H9 (cell line): ENCODE results near the gene PTRH1. TPM values are rescaled to one million over a fixed set of nuclear protein-coding genes. Genes with fewer than 3 reads are reported as not detected.
A peak's percentile ranks its signal among the peaks of the same experiment; 100 is the strongest.

Experiments
- DNase-seq: peaks from one replicate; pipeline ENCODE4 v3.0.0-alpha.2; 2017
- H2AFZ ChIP-seq: one replicate; pipeline ENCODE4 v1.6.1; 2013; ENCODE audit warnings: mild to moderate bottlenecking, low read length, control low read depth, moderate library complexity
- H2AK5ac ChIP-seq: 2 replicates; pipeline ENCODE4 v1.6.1; 2013; ENCODE audit warnings: low read length, control low read depth, mixed read lengths; ENCODE audit not compliant: insufficient read length
- H2BK120ac ChIP-seq: one replicate; pipeline ENCODE4 v1.6.1; 2013; ENCODE audit warnings: low read depth, mild to moderate bottlenecking, low read length, control low read depth, inconsistent platforms; ENCODE audit not compliant: poor library complexity, severe bottlenecking
- H2BK12ac ChIP-seq: 2 replicates; pipeline ENCODE4 v1.6.1; 2013; ENCODE audit warnings: low read length, control low read depth, mixed read lengths, low read depth; ENCODE audit not compliant: insufficient read length
- H2BK15ac ChIP-seq: 2 replicates; pipeline ENCODE4 v1.6.1; 2013; ENCODE audit warnings: low read depth, low read length, control low read depth
- H2BK20ac ChIP-seq: one replicate; pipeline ENCODE4 v1.6.1; 2013; ENCODE audit warnings: low read depth, mild to moderate bottlenecking, low read length, control low read depth, inconsistent platforms; ENCODE audit not compliant: poor library complexity, severe bottlenecking
- H2BK5ac ChIP-seq: 2 replicates; pipeline ENCODE4 v1.6.1; 2013; ENCODE audit warnings: low read length, control low read depth, mixed read lengths; ENCODE audit not compliant: insufficient read length
- H3K14ac ChIP-seq: 2 replicates; pipeline ENCODE4 v1.6.1; 2013; ENCODE audit warnings: low read length, control low read depth; ENCODE audit not compliant: insufficient read depth
- H3K18ac ChIP-seq: 2 replicates; pipeline ENCODE4 v1.6.1; 2013; ENCODE audit warnings: low read depth, mild to moderate bottlenecking, mixed read lengths, low read length, control low read depth; ENCODE audit not compliant: insufficient read length
- H3K23ac ChIP-seq: 2 replicates; pipeline ENCODE4 v1.6.1; 2013; ENCODE audit warnings: low read length, control low read depth, mixed read lengths, low read depth; ENCODE audit not compliant: insufficient read length
- H3K23me2 ChIP-seq: 2 replicates; pipeline ENCODE4 v1.6.1; 2013; ENCODE audit warnings: low read depth, mild to moderate bottlenecking, mixed read lengths, low read length, control low read depth; ENCODE audit not compliant: insufficient read length, poor library complexity, severe bottlenecking
- H3K27ac ChIP-seq: 2 replicates; pipeline ENCODE4 v1.5.1; 2013; ENCODE audit warnings: low read length, control low read depth, mixed read lengths, low read depth; ENCODE audit not compliant: insufficient read length
- H3K27me3 ChIP-seq: 2 replicates; pipeline ENCODE4 v1.6.1; 2013; ENCODE audit warnings: low read length, control low read depth, inconsistent platforms; ENCODE audit not compliant: insufficient read depth
- H3K4ac ChIP-seq: 2 replicates; pipeline ENCODE4 v1.6.1; 2013; ENCODE audit warnings: low read depth, mild to moderate bottlenecking, control low read depth, inconsistent platforms, low read length, moderate library complexity
- H3K4me1 ChIP-seq: 2 replicates; pipeline ENCODE4 v1.6.1; 2013; ENCODE audit warnings: low read length, control low read depth, inconsistent platforms; ENCODE audit not compliant: insufficient read depth
- H3K4me2 ChIP-seq: 2 replicates; pipeline ENCODE4 v1.6.1; 2013; ENCODE audit warnings: low read length, control low read depth, mixed read lengths; ENCODE audit not compliant: insufficient read length, insufficient read depth
- H3K56ac ChIP-seq: 2 replicates; pipeline ENCODE4 v1.6.1; 2013; ENCODE audit warnings: low read depth, mild to moderate bottlenecking, mixed read lengths, low read length, control low read depth; ENCODE audit not compliant: insufficient read length
- H3K79me1 ChIP-seq: 2 replicates; pipeline ENCODE4 v1.6.1; 2013; ENCODE audit warnings: low read depth, mild to moderate bottlenecking, moderate library complexity, low read length, control low read depth, inconsistent platforms; ENCODE audit not compliant: insufficient read depth, poor library complexity, severe bottlenecking
- H3K79me2 ChIP-seq: 2 replicates; pipeline ENCODE4 v1.6.1; 2013; ENCODE audit warnings: low read length, control low read depth, inconsistent platforms; ENCODE audit not compliant: insufficient read depth
- H3K9ac ChIP-seq: 2 replicates; pipeline ENCODE4 v1.6.1; 2013; ENCODE audit warnings: low read length, control low read depth, mixed read lengths; ENCODE audit not compliant: insufficient read length; ENCODE audit errors: extremely low read depth
- H3K9me3 ChIP-seq: one replicate; pipeline ENCODE4 v1.6.1; 2013; ENCODE audit warnings: low read depth, low read length, inconsistent platforms; ENCODE audit not compliant: control insufficient read depth
- H3T11ph ChIP-seq: one replicate; pipeline ENCODE4 v1.6.1; 2013; ENCODE audit warnings: mild to moderate bottlenecking, low read length, control low read depth, inconsistent platforms
- H4K20me1 ChIP-seq: one replicate; pipeline ENCODE4 v1.6.1; 2013; ENCODE audit not compliant: control insufficient read depth, insufficient read length, insufficient read depth
- H4K5ac ChIP-seq: 2 replicates; pipeline ENCODE4 v1.6.1; 2013; ENCODE audit warnings: low read depth, mild to moderate bottlenecking, mixed read lengths, low read length, control low read depth; ENCODE audit not compliant: insufficient read length
- H4K8ac ChIP-seq: replicated peaks from 2 replicates; pipeline ENCODE4 v1.6.1; 2013; ENCODE audit warnings: low read length, control low read depth, mixed read lengths, low read depth; ENCODE audit not compliant: insufficient read length
- H4K91ac ChIP-seq: 2 replicates; pipeline ENCODE4 v1.6.1; 2013; ENCODE audit warnings: low read depth, mild to moderate bottlenecking, moderate library complexity, mixed read lengths, low read length, control low read depth; ENCODE audit not compliant: insufficient read length
- H3K27ac Mint-ChIP-seq, 3 experiments: 2 replicates in 2 of 3; 3 replicates in 1 of 3; pipeline ENCODE4 v1.8.0; 2020 to 2021; ENCODE audit warnings: mixed read lengths in 3 of 3, mild to moderate bottlenecking in 1 of 3, moderate library complexity in 1 of 3
- H3K27me3 Mint-ChIP-seq: 2 replicates; pipeline ENCODE4 v1.8.0; 2021; ENCODE audit warnings: low read depth, mild to moderate bottlenecking, moderate library complexity, mixed read lengths
- H3K36me3 Mint-ChIP-seq, 3 experiments: 2 replicates in 2 of 3; 3 replicates in 1 of 3; pipeline ENCODE4 v1.8.0; 2020 to 2021; ENCODE audit warnings: low read depth in 3 of 3, mixed read lengths in 3 of 3; ENCODE audit not compliant: insufficient read depth in 1 of 3
- H3K4me1 Mint-ChIP-seq, 2 experiments: 2 replicates each; pipeline ENCODE4 v1.8.0; 2020; ENCODE audit warnings: mixed read lengths in 2 of 2
- H3K4me3 Mint-ChIP-seq, 2 experiments: 2 replicates in 1 of 2; 3 replicates in 1 of 2; pipeline ENCODE4 v1.8.0; 2020 to 2021; ENCODE audit warnings: mild to moderate bottlenecking in 2 of 2, mixed read lengths in 2 of 2, moderate library complexity in 1 of 2
- H3K9me3 Mint-ChIP-seq, 2 experiments: 2 replicates in 1 of 2; 3 replicates in 1 of 2; pipeline ENCODE4 v1.8.0; 2020; ENCODE audit warnings: mild to moderate bottlenecking in 2 of 2, mixed read lengths in 2 of 2, moderate library complexity in 1 of 2
- WGBS: extraction: QIAGEN DNeasy Blood & Tissue Kit; methylation state at CpG from one replicate; pipeline ENCODE4 v1.1.7; 2013; ENCODE audit warnings: missing lambda C conversion rate, low lambda C conversion rate, mixed read lengths; ENCODE audit not compliant: insufficient read length; ENCODE audit errors: extremely low coverage; 5-methylcytosine and 5-hydroxymethylcytosine counted together
- total RNA-seq: library from RNA; stranded (reverse); gene quantifications from 2 replicates; pipeline ENCODE4 v1.2.1, GENCODE V29; 2021
- TF ChIP-seq, protein P1 (sequence below): fragments of 200-600 bp; sonication (generic); conservative IDR thresholded peaks from 3 replicates; pipeline ENCODE4 v1.8.0; 2021; ENCODE audit warnings: antibody characterized with exemption, mild to moderate bottlenecking

Gene PTRH1
- total RNA-seq, 1 experiment from 2014 or later: 10.9 TPM

DNA sequence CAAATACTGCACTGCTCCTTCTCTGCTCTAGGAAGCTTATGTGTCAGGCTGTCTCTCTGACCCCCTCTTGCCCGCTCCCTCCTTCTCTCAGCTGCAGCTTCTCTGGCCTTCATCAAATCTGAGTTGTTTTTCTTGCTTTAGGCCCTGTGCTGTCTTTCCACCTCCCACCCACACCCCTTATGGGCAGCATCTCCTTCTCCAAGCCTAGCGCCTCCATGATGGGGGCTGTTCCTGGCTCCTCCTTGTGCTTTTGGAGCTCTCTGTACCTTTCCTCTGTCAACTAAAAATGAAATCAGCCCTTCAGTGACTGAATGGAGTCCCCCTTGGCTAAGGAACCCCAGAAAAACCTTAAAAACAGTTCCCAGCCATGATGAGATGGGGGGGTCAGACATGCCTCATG lies 15.3 kb downstream of the PTRH1 start:
- H3K79me1 ChIP-seq: no peaks in the 10 kb centered on the region
- no peak overlapping the region for H3T11ph ChIP-seq
- H3K4me3 Mint-ChIP-seq: peak overlapping the region in 1 of 2 experiments; percentile 28; a peak in 1 of 5 replicates
- H4K91ac ChIP-seq: no peak overlapping the region
- H4K5ac ChIP-seq: no peak overlapping the region
- no peak overlapping the region for H3K56ac ChIP-seq
- no peak overlapping the region for H3K4me2 ChIP-seq
- H3K4me1 Mint-ChIP-seq: peaks cover 2 to 7% of the 10 kb centered on the region in 2 experiments
- no peaks in the 10 kb centered on the region for H3K9me3 ChIP-seq
- peaks cover 6% of the 10 kb centered on the region for H3K27me3 Mint-ChIP-seq
- peaks cover 4% of the 10 kb centered on the region for H3K23me2 ChIP-seq
- no peak overlapping the region for H3K27ac ChIP-seq
- H3K23ac ChIP-seq: no peak overlapping the region
- WGBS: no CpG with 5 or more reads among the region's 2 CpGs
- no peaks in the 10 kb centered on the region for H3K4me1 ChIP-seq
- H3K9ac ChIP-seq: no peak overlapping the region
- no peaks in the 10 kb centered on the region for H3K27me3 ChIP-seq
- H3K27ac Mint-ChIP-seq: no peak overlapping the region; a peak in 1 of 7 replicates
- H3K9me3 Mint-ChIP-seq: no peaks in the 10 kb centered on the region
- no peak overlapping the region for H2BK5ac ChIP-seq
- H2BK12ac ChIP-seq: peak overlapping the region; percentile 36
- H2AFZ ChIP-seq: no peak overlapping the region
- no peaks in the 10 kb centered on the region for H4K20me1 ChIP-seq
- TF ChIP-seq, protein P1, sequence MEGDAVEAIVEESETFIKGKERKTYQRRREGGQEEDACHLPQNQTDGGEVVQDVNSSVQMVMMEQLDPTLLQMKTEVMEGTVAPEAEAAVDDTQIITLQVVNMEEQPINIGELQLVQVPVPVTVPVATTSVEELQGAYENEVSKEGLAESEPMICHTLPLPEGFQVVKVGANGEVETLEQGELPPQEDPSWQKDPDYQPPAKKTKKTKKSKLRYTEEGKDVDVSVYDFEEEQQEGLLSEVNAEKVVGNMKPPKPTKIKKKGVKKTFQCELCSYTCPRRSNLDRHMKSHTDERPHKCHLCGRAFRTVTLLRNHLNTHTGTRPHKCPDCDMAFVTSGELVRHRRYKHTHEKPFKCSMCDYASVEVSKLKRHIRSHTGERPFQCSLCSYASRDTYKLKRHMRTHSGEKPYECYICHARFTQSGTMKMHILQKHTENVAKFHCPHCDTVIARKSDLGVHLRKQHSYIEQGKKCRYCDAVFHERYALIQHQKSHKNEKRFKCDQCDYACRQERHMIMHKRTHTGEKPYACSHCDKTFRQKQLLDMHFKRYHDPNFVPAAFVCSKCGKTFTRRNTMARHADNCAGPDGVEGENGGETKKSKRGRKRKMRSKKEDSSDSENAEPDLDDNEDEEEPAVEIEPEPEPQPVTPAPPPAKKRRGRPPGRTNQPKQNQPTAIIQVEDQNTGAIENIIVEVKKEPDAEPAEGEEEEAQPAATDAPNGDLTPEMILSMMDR: no peak
- H2BK20ac ChIP-seq: no peak overlapping the region
- H3K4ac ChIP-seq: no peak overlapping the region
- peaks cover 0 to 1% (median 0%) of the 10 kb centered on the region in 3 experiments; a peak in 1 of 7 replicates for H3K36me3 Mint-ChIP-seq
- H3K18ac ChIP-seq: no peak overlapping the region
- no peaks in the 10 kb centered on the region for H3K79me2 ChIP-seq
- DNase-seq: no peak
- no peak overlapping the region for H4K8ac ChIP-seq
- no peak overlapping the region for H2BK15ac ChIP-seq
- no peak overlapping the region for H2AK5ac ChIP-seq
- no peak overlapping the region for H3K14ac ChIP-seq
- H2BK120ac ChIP-seq: no peak overlapping the region
